ENCODE results near the gene CACNA2D2. TPM values are rescaled to one million over a fixed set of nuclear protein-coding genes. Genes with fewer than 3 reads are reported as not detected.

CACNA2D2 gene
- polyA plus RNA-seq, 4 donors: 13.3 to 18.6 (median 16.3) TPM

- DNase-seq (ENCODE audit: low read depth in 4 of 4, low spot score in 2 of 4): no peak
Observed at GRCh38 chr3:50354186-50354764, 149.2 kb downstream of the CACNA2D2 start.

GRCh38 chr3:50353245-50354004 lies 150.0 kb downstream of the CACNA2D2 start:
- no peak for DNase-seq (ENCODE audit: low read depth in 4 of 4, low spot score in 2 of 4)

GRCh38 chr3:50352781-50353180 lies 150.7 kb downstream of the CACNA2D2 start:
- no peak for DNase-seq (ENCODE audit: low read depth in 4 of 4, low spot score in 2 of 4)

GRCh38 chr3:50351323-50351697 lies 152.1 kb downstream of the CACNA2D2 start:
- no peak for DNase-seq (ENCODE audit: low read depth in 4 of 4, low spot score in 2 of 4)

- peak in 3 of 4 donors; percentile 79 to 90 (median 85) for DNase-seq (ENCODE audit: low read depth in 4 of 4, low spot score in 2 of 4)
Observed at GRCh38 chr3:50350527-50351322, 152.7 kb downstream of the CACNA2D2 start, which contains the start of the genes CYB561D2 and NPRL2. Gene CYB561D2, plus strand, starts transcription at chr3:50350862. Its CDS starts 572 bp downstream, at chr3:50351434. Gene NPRL2, minus strand, starts transcription at chr3:50350775. Its CDS starts 123 bp downstream, at chr3:50350652.

GRCh38 chr3:50350213-50350526 lies 153.3 kb downstream of the CACNA2D2 start:
- DNase-seq (ENCODE audit: low read depth in 4 of 4, low spot score in 2 of 4): no peak

GRCh38 chr3:50347187-50347813 lies 156.1 kb downstream of the CACNA2D2 start:
- no peak for DNase-seq (ENCODE audit: low read depth in 4 of 4, low spot score in 2 of 4)

- DNase-seq (ENCODE audit: low read depth in 4 of 4, low spot score in 2 of 4): no peak
Observed at GRCh38 chr3:50345586-50346234, 157.7 kb downstream of the CACNA2D2 start, which contains the start of gene ZMYND10. Gene ZMYND10, minus strand, starts transcription at chr3:50345732. Its CDS starts 153 bp downstream, at chr3:50345579.

- no peak for DNase-seq (ENCODE audit: low read depth in 4 of 4, low spot score in 2 of 4)
Observed at GRCh38 chr3:50345008-50345407, 158.4 kb downstream of the CACNA2D2 start.

GRCh38 chr3:50342813-50343633 lies 160.4 kb downstream of the CACNA2D2 start:
- DNase-seq (ENCODE audit: low read depth in 4 of 4, low spot score in 2 of 4): no peak

GRCh38 chr3:50341996-50342650 lies 161.3 kb downstream of the CACNA2D2 start:
- DNase-seq (ENCODE audit: low read depth in 4 of 4, low spot score in 2 of 4): no peak

- no peak for DNase-seq (ENCODE audit: low read depth in 4 of 4, low spot score in 2 of 4)
Observed at GRCh38 chr3:50341537-50341936, 161.9 kb downstream of the CACNA2D2 start.

- no peak for DNase-seq (ENCODE audit: low read depth in 4 of 4, low spot score in 2 of 4)
Observed at GRCh38 chr3:50340448-50341329, 162.7 kb downstream of the CACNA2D2 start, which contains the start of gene RASSF1. Gene RASSF1, minus strand, starts transcription at chr3:50340836. Its CDS starts 31 bp downstream, at chr3:50340805.

- no peak for DNase-seq (ENCODE audit: low read depth in 4 of 4, low spot score in 2 of 4)
Observed at GRCh38 chr3:50340147-50340447, 163.3 kb downstream of the CACNA2D2 start.

GRCh38 chr3:50339485-50340146 lies 163.8 kb downstream of the CACNA2D2 start:
- no peak for DNase-seq (ENCODE audit: low read depth in 4 of 4, low spot score in 2 of 4)

GRCh38 chr3:50338965-50339364 lies 164.5 kb downstream of the CACNA2D2 start:
- DNase-seq (ENCODE audit: low read depth in 4 of 4, low spot score in 2 of 4): no peak

GRCh38 chr3:50337175-50337861 lies 166.1 kb downstream of the CACNA2D2 start:
- DNase-seq (ENCODE audit: low read depth in 4 of 4, low spot score in 2 of 4): peak in 3 of 4 donors; percentile 90 to 96 (median 94)
